Ishikawa (cell line): ENCODE results near the gene OAS3.

ENCODE experiments used
- CEBPB ChIP-seq: IDR thresholded peaks from 2 replicates; pipeline ENCODE4 v1.6.1; 2012
- EGR1 ChIP-seq: IDR thresholded peaks from 2 replicates; pipeline ENCODE4 v1.6.1; 2012
- EP300 ChIP-seq: IDR thresholded peaks from 2 replicates; pipeline ENCODE4 v1.6.1; 2012; ENCODE audit warnings: borderline replicate concordance
- FOXM1 ChIP-seq: IDR thresholded peaks from 2 replicates; pipeline ENCODE4 v1.6.1; 2012; ENCODE audit warnings: low read depth, borderline replicate concordance
- RAD21 ChIP-seq: IDR thresholded peaks from 2 replicates; pipeline ENCODE4 v1.6.1; 2012; ENCODE audit warnings: low read depth
- USF1 ChIP-seq: IDR thresholded peaks from 2 replicates; pipeline ENCODE4 v1.6.1; 2012
- TF ChIP-seq, protein P1 (sequence below): IDR thresholded peaks from 2 replicates; pipeline ENCODE4 v1.6.1; 2012; ENCODE audit warnings: low read depth, mild to moderate bottlenecking

DNA sequence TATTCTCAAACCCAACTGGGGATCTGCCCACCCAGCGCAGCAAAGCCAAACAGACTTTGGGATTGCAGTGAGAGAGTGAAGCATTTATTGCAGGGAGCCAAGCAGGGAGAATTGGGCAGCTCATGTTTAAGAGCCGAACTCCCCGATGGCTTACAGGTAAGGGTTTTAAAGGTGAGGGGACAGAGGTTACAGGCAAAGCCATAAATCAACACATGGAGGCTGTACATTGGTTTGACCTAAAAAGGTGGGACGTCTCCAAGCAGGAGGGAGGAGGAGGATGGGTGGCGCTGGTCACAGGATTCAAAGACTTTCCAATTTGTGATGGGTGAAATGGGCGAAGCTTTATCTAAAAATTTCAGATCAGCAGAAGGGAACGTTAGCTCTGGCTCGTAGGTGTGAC, 58.2 kb downstream of the OAS3 start:
- TF ChIP-seq EGR1 (no peak), EP300 (no peak), USF1 (no peak), RAD21 (no peak), CEBPB (no peak), FOXM1 (no peak)
- TF ChIP-seq, protein P1, sequence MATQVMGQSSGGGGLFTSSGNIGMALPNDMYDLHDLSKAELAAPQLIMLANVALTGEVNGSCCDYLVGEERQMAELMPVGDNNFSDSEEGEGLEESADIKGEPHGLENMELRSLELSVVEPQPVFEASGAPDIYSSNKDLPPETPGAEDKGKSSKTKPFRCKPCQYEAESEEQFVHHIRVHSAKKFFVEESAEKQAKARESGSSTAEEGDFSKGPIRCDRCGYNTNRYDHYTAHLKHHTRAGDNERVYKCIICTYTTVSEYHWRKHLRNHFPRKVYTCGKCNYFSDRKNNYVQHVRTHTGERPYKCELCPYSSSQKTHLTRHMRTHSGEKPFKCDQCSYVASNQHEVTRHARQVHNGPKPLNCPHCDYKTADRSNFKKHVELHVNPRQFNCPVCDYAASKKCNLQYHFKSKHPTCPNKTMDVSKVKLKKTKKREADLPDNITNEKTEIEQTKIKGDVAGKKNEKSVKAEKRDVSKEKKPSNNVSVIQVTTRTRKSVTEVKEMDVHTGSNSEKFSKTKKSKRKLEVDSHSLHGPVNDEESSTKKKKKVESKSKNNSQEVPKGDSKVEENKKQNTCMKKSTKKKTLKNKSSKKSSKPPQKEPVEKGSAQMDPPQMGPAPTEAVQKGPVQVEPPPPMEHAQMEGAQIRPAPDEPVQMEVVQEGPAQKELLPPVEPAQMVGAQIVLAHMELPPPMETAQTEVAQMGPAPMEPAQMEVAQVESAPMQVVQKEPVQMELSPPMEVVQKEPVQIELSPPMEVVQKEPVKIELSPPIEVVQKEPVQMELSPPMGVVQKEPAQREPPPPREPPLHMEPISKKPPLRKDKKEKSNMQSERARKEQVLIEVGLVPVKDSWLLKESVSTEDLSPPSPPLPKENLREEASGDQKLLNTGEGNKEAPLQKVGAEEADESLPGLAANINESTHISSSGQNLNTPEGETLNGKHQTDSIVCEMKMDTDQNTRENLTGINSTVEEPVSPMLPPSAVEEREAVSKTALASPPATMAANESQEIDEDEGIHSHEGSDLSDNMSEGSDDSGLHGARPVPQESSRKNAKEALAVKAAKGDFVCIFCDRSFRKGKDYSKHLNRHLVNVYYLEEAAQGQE = no peak
